ENCODE results near the gene MAGEB10.
"Not testable (repeated sequence)": the region's sequence is repeated elsewhere in the genome, so short reads cannot be mapped to it uniquely, and the experiment has no call there.

Gene MAGEB10

GRCh38 chrX:27807690-27808089 lies at the start of gene MAGEB10:
MAGEB10 (plus strand) TSS chrX:27807990; CDS start chrX:27821307, 13,317 bp downstream.
- DNase-seq: no peak

- DNase-seq: no peak
Measured at GRCh38 chrX:27765718-27766117, 42.1 kb upstream of the MAGEB10 start.

- no peak for DNase-seq
Measured at GRCh38 chrX:27767387-27767786, 40.4 kb upstream of the MAGEB10 start.

- DNase-seq: no peak
Measured at GRCh38 chrX:27775984-27776383, 31.8 kb upstream of the MAGEB10 start.

- DNase-seq: no peak
Measured at GRCh38 chrX:27796640-27797257, 11.0 kb upstream of the MAGEB10 start.

- DNase-seq: no peak
Measured at GRCh38 chrX:27797575-27797974, 10.2 kb upstream of the MAGEB10 start.

- DNase-seq: no peak
Measured at GRCh38 chrX:27808226-27808625, 436 bp downstream of the MAGEB10 start.

GRCh38 chrX:27808991-27809859 lies 1.4 kb downstream of the MAGEB10 start:
- DNase-seq: not testable (repeated sequence)

- DNase-seq: no peak
Measured at GRCh38 chrX:27815209-27815608, 7.4 kb downstream of the MAGEB10 start.

- no peak for DNase-seq
Measured at GRCh38 chrX:27823812-27824211, 16.0 kb downstream of the MAGEB10 start.

- DNase-seq: no peak
Measured at GRCh38 chrX:27838185-27838584, 30.4 kb downstream of the MAGEB10 start.

GRCh38 chrX:27840881-27841280 lies 33.1 kb downstream of the MAGEB10 start:
- DNase-seq: no peak

GRCh38 chrX:27842859-27843258 lies 35.1 kb downstream of the MAGEB10 start:
- DNase-seq: no peak

- no peak for DNase-seq
Measured at GRCh38 chrX:27860337-27860736, 52.5 kb downstream of the MAGEB10 start.

GRCh38 chrX:27863809-27864208 lies 56.0 kb downstream of the MAGEB10 start:
- no peak for DNase-seq
